MCF 10A (cell line): ENCODE measurements around the gene PARD3B. TPM values are rescaled to one million over a fixed set of nuclear protein-coding genes. Genes with fewer than 3 reads are reported as not detected.

Experiments used
- BruUV-seq: library from RNA; stranded (reverse); fragments of 400-500 nt; replicated peaks from 2 replicates; lab custom pipeline; 2021; lab: Mats Ljungman, UMichigan
- CTCF ChIA-PET: fragments of 300-600 bp; sonication (Branson Sonifier 250); formaldehyde crosslinking; extraction: SDS; loops from one replicate; lab custom pipeline; 2021; ENCODE audit warnings: antibody characterized with exemption, inconsistent platforms; lab: Yijun Ruan, JAX
- POLR2A ChIA-PET: fragments of 300-600, 350-650 bp; sonication (Branson Sonifier 250); formaldehyde crosslinking; extraction: SDS; loops from one replicate; lab custom pipeline; 2020; ENCODE audit warnings: antibody characterized with exemption, inconsistent platforms; lab: Yijun Ruan, JAX
- DNase-seq: peaks from one replicate; pipeline ENCODE4 v3.0.0-alpha.2; 2018; ENCODE audit not compliant: unreplicated experiment
- H3K27ac Mint-ChIP-seq: one replicate; pipeline ENCODE4 v1.8.0; 2022; ENCODE audit warnings: mild to moderate bottlenecking, low read depth, mixed read lengths; ENCODE audit not compliant: unreplicated experiment
- H3K27me3 Mint-ChIP-seq: one replicate; pipeline ENCODE4 v1.8.0; 2022; ENCODE audit warnings: mixed read lengths; ENCODE audit not compliant: insufficient read depth, unreplicated experiment
- H3K36me3 Mint-ChIP-seq: one replicate; pipeline ENCODE4 v1.8.0; 2022; ENCODE audit warnings: mild to moderate bottlenecking, moderate library complexity, mixed read lengths; ENCODE audit not compliant: insufficient read depth, unreplicated experiment
- H3K4me1 Mint-ChIP-seq: one replicate; pipeline ENCODE4 v1.8.0; 2022; ENCODE audit warnings: mixed read lengths; ENCODE audit not compliant: insufficient read depth, unreplicated experiment
- H3K4me3 Mint-ChIP-seq: one replicate; pipeline ENCODE4 v1.8.0; 2022; ENCODE audit warnings: mild to moderate bottlenecking, moderate library complexity, mixed read lengths; ENCODE audit not compliant: unreplicated experiment
- H3K9me3 Mint-ChIP-seq: one replicate; pipeline ENCODE4 v1.8.0; 2022; ENCODE audit warnings: mixed read lengths; ENCODE audit not compliant: unreplicated experiment
- intact Hi-C: fragments of 100-400 bp; cut with micrococcal nuclease; formaldehyde crosslinking; loops from 2 replicates; pipeline ENCODE4 v1.14.1; 2022
- total RNA-seq: library from RNA; stranded (reverse); gene quantifications from 2 replicates; pipeline ENCODE4 v1.2.3, GENCODE V29; 2022
- TF ChIP-seq, protein P1 (sequence below): fragments of 200-600 bp; IDR thresholded peaks from one replicate; pipeline ENCODE4 v1.8.0; 2022; ENCODE audit warnings: antibody characterized with exemption, mild to moderate bottlenecking; ENCODE audit not compliant: unreplicated experiment

PARD3B gene
- total RNA-seq, 1 experiment from 2014 or later = 11.6 TPM

DNA sequence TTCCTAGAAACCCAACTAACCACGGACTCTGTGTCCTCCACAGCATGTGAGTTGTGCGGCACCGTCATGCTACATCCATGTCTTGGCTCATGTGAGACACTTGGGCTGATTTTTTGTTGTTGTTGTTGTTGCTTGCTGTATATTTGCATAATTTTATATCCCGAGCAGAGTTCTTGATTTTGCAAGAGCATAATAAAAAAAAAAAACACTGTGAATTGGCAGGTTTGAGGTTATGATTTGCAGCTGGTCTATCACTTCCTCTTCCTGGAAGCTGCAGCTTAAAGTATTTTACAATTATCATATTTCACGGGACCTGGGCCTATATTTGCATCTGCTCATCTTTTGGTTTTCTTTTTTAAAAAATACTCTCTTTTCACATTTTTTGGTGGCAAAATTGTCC is 994.8 kb downstream of the PARD3B start:
- Mint-ChIP-seq H3K27ac (no peak overlapping the region), H3K36me3 (peaks cover 6% of the 10 kb centered on the region), H3K4me3 (no peak overlapping the region), H3K27me3 (no peaks in the 10 kb centered on the region), H3K4me1 (no peaks in the 10 kb centered on the region), H3K9me3 (no peaks in the 10 kb centered on the region)
- TF ChIP-seq, protein P1, sequence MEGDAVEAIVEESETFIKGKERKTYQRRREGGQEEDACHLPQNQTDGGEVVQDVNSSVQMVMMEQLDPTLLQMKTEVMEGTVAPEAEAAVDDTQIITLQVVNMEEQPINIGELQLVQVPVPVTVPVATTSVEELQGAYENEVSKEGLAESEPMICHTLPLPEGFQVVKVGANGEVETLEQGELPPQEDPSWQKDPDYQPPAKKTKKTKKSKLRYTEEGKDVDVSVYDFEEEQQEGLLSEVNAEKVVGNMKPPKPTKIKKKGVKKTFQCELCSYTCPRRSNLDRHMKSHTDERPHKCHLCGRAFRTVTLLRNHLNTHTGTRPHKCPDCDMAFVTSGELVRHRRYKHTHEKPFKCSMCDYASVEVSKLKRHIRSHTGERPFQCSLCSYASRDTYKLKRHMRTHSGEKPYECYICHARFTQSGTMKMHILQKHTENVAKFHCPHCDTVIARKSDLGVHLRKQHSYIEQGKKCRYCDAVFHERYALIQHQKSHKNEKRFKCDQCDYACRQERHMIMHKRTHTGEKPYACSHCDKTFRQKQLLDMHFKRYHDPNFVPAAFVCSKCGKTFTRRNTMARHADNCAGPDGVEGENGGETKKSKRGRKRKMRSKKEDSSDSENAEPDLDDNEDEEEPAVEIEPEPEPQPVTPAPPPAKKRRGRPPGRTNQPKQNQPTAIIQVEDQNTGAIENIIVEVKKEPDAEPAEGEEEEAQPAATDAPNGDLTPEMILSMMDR = no peak
- intact Hi-C loops = no loop called here
- ChIA-PET POLR2A (interaction anchor here (0.7 to 1.5 kb wide), 2 partner anchors 138 to 190 kb away, joined by 3 to 4 read pairs; no protein-coding TSS in a partner anchor), CTCF (interaction anchor here (0.6 kb wide), 1 partner anchor 172 kb away, joined by 3 read pairs; no protein-coding TSS in a partner anchor)
- no TSS peak for BruUV-seq
- no peak for DNase-seq

DNA sequence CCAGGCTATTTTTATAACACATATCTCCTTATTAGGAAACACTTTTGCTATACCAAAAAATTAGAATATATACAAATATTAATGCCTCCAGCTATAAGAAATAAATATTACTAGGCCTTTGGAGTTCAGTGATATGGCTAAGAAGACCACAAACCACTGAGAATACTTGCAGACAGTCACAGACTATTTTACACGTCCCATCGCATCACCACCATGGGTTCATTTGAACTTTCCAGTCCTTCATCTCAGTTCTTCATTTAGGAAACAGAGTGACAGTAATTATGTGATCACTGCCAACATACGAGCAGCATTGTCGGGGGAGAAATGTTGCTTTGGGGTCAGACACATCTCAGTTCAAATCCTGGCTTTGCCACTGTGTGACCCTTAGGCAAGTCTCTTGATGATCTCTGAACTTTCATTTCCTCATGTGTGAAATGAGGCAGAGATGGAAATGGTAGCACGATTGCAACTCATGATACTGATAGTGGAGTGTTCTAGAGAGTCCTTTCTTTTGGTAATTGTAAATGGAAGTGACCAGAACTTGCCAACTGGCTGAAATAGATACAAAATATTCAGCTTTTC is 998.1 kb downstream of the PARD3B start:
- no peaks in the 10 kb centered on the region for H3K9me3 Mint-ChIP-seq
- no peak for DNase-seq

DNA sequence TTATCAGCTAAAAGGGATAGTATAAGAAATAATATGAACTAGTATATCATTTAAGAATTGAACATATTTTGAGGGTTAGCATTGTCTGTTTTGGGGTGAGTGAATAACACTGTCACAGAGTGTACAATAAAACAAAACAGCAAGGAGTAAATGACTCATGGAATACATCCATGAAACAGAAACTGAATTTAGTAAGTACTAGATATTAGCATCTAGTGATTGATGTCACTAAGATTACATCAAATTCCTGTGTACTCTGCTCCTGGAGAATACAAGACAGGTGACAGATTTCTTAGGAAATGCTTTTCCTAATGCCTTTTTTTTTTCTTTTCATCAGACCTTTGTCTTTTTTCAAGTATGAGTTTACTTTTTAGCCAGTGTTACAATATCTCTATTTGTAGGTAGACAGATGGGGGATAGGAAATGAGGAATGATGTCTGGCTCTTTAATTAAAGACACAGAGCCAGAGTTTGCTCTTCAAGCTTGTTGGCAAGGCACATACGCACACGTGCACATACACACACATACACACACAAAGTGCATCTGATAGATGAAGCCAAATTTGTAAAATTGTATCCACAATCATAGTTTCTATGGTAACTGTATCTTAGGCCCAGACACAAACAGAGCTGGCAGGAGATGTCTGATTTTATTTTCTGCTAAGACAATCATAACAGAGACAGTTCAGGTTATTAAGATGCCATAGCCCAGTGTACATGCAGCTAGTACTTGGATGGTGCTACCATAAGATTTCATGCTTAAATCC is 998.8 kb downstream of the PARD3B start:
- TF ChIP-seq, protein P1 = no peak
- BruUV-seq = no TSS peak
- POLR2A ChIA-PET = interaction anchor here (0.6 kb wide), 1 partner anchor 1205 kb away, joined by 5 read pairs; no protein-coding TSS in a partner anchor
- CTCF ChIA-PET = interaction anchor here (1.2 kb wide), 1 partner anchor 132 kb away, joined by 5 read pairs; no protein-coding TSS in a partner anchor
- H3K9me3 Mint-ChIP-seq = no peaks in the 10 kb centered on the region
- no peak overlapping the region for H3K4me3 Mint-ChIP-seq
- intact Hi-C loops = no loop called here
- no peak overlapping the region for H3K27ac Mint-ChIP-seq
- no peaks in the 10 kb centered on the region for H3K27me3 Mint-ChIP-seq
- H3K4me1 Mint-ChIP-seq = no peaks in the 10 kb centered on the region
- no peak for DNase-seq
- H3K36me3 Mint-ChIP-seq = no peaks in the 10 kb centered on the region

More for the DNA sequence above, 998.1 kb downstream of the PARD3B start:
- Mint-ChIP-seq H3K4me3 (no peak overlapping the region), H3K36me3 (no peaks in the 10 kb centered on the region), H3K4me1 (no peaks in the 10 kb centered on the region), H3K27me3 (no peaks in the 10 kb centered on the region), H3K27ac (no peak overlapping the region)
- POLR2A ChIA-PET = interaction anchor here (0.6 kb wide), 1 partner anchor 1204 kb away, joined by 5 read pairs; no protein-coding TSS in a partner anchor
- TF ChIP-seq, protein P1 = no peak
- CTCF ChIA-PET = interaction anchor here (0.8 to 1.2 kb wide), 2 partner anchors 33 to 1236 kb away, joined by 4 to 5 read pairs; no protein-coding TSS in a partner anchor
- no TSS peak for BruUV-seq
- intact Hi-C loops = no loop called here
